Measurements from ENCODE around the gene CHD6. TPM values are rescaled to one million over a fixed set of nuclear protein-coding genes. Genes with fewer than 3 reads are reported as not detected.

CHD6 gene
- total RNA-seq, 1 experiment from 2014 or later, result 27.2 TPM

DNA sequence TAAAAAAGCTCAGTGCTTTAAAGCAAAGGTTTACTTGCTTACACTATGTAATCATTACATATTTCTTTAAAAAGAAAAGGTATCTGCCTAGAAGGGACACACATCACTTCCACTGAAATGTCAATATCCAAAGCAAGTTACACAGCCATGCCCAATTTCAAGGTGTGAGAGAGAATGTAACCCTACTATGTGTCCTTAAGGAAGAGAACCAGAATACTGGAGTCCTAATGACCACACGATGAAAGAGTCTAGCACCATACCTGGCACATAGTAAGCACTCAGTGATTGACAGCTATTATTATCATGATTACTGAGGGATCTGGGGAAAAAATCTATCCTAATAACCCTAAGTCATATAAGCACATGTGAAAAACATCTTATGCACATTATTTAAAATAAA, 10.4 kb downstream of the CHD6 start:
- Mint-ChIP-seq H3K4me1 (ENCODE audit: insufficient read depth, unreplicated experiment) (peaks cover 25% of the 10 kb centered on the region), H3K27ac (ENCODE audit: low read depth, unreplicated experiment) (no peak overlapping the region), H3K9me3 (ENCODE audit: unreplicated experiment) (no peaks in the 10 kb centered on the region), H3K36me3 (ENCODE audit: insufficient read depth, unreplicated experiment) (no peaks in the 10 kb centered on the region), H3K4me3 (ENCODE audit: unreplicated experiment) (no peak overlapping the region), H3K27me3 (ENCODE audit: insufficient read depth, unreplicated experiment) (no peaks in the 10 kb centered on the region)
- intact Hi-C loops (cut with micrococcal nuclease), result no loop called here
- TF ChIP-seq, protein P1, sequence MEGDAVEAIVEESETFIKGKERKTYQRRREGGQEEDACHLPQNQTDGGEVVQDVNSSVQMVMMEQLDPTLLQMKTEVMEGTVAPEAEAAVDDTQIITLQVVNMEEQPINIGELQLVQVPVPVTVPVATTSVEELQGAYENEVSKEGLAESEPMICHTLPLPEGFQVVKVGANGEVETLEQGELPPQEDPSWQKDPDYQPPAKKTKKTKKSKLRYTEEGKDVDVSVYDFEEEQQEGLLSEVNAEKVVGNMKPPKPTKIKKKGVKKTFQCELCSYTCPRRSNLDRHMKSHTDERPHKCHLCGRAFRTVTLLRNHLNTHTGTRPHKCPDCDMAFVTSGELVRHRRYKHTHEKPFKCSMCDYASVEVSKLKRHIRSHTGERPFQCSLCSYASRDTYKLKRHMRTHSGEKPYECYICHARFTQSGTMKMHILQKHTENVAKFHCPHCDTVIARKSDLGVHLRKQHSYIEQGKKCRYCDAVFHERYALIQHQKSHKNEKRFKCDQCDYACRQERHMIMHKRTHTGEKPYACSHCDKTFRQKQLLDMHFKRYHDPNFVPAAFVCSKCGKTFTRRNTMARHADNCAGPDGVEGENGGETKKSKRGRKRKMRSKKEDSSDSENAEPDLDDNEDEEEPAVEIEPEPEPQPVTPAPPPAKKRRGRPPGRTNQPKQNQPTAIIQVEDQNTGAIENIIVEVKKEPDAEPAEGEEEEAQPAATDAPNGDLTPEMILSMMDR (IDR thresholded peaks at IDR 0.05; ENCODE audit: unreplicated experiment), result no peak
- no TSS peak for BruUV-seq (replicated peaks)
- POLR2A ChIA-PET, result interaction anchor here (0.6 to 1.3 kb wide), 3 partner anchors 9 to 1868 kb away, joined by 3 to 4 read pairs (median 3); no protein-coding TSS in a partner anchor
- CTCF ChIA-PET, result interaction anchor here (0.7 to 1.3 kb wide), 5 partner anchors 10 to 309 kb away, joined by 3 to 6 read pairs (median 3); no protein-coding TSS in a partner anchor
- DNase-seq (ENCODE audit: unreplicated experiment), result no peak

DNA sequence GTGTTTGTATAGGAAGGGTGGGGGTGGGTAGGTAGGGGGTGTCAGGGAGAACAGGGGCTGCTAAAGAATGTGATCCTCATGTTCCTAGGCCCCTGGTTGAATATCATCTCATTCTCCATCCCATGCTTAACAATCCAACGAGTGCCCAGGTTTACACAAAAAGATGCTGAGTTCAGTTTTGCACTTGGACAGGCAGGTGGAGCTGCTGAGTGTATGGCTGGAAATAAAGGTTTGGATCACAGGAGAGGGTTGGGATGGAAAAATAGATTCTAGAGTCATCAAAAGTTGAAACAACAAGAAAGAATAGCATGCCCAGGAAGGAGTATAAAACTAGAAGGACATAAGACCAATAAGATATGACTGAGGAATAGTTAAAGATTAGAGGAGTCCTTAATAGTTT, 14.2 kb downstream of the CHD6 start:
- no peak for DNase-seq (ENCODE audit: unreplicated experiment)
- Mint-ChIP-seq H3K4me3 (ENCODE audit: unreplicated experiment) (no peak overlapping the region), H3K27ac (ENCODE audit: low read depth, unreplicated experiment) (no peak overlapping the region), H3K4me1 (ENCODE audit: insufficient read depth, unreplicated experiment) (peaks cover 15% of the 10 kb centered on the region), H3K9me3 (ENCODE audit: unreplicated experiment) (peaks cover 10% of the 10 kb centered on the region), H3K27me3 (ENCODE audit: insufficient read depth, unreplicated experiment) (no peaks in the 10 kb centered on the region), H3K36me3 (ENCODE audit: insufficient read depth, unreplicated experiment) (no peaks in the 10 kb centered on the region)
- intact Hi-C loops (cut with micrococcal nuclease), result no loop called here
- TF ChIP-seq, protein P1 (IDR thresholded peaks at IDR 0.05; ENCODE audit: unreplicated experiment), result no peak
- BruUV-seq (replicated peaks), result no TSS peak
- CTCF ChIA-PET, result interaction anchor here (0.6 kb wide), 1 partner anchor 29 kb away, joined by 3 read pairs; no protein-coding TSS in a partner anchor
- POLR2A ChIA-PET, result no interaction called here

DNA sequence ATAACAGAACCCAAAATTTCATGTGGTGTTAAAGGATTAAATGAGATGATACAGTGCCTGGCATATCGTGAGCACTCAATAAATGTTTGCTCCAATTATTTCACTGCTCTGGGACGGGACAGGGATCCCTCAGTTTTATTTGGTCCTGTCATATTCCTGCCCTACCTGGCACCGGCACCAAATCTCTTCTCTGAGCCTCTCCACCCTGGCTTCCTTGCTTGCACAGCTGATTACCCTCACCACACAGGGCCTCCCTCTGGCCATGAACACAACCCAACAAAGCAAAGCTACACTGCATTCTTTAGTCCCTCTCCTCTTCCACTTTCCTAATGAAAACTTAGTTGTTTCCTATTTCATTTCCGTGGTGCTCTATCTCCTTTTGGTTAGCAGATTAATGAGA, 16.4 kb downstream of the CHD6 start:
- no peak overlapping the region for H3K27ac Mint-ChIP-seq (ENCODE audit: low read depth, unreplicated experiment)
- H3K4me1 Mint-ChIP-seq (ENCODE audit: insufficient read depth, unreplicated experiment), result peaks cover 1% of the 10 kb centered on the region
- CTCF ChIA-PET, result interaction anchor here (0.7 kb wide), 1 partner anchor 9 kb away, joined by 3 read pairs; no protein-coding TSS in a partner anchor
- no TSS peak for BruUV-seq (replicated peaks)
- H3K4me3 Mint-ChIP-seq (ENCODE audit: unreplicated experiment), result no peak overlapping the region
- no peak for DNase-seq (ENCODE audit: unreplicated experiment)
- intact Hi-C loops (cut with micrococcal nuclease), result no loop called here
- TF ChIP-seq, protein P1 (IDR thresholded peaks at IDR 0.05; ENCODE audit: unreplicated experiment), result no peak
- POLR2A ChIA-PET, result interaction anchor here (0.7 kb wide), 1 partner anchor 16 kb away, joined by 3 read pairs; no protein-coding TSS in a partner anchor
- no peaks in the 10 kb centered on the region for H3K27me3 Mint-ChIP-seq (ENCODE audit: insufficient read depth, unreplicated experiment)
- no peaks in the 10 kb centered on the region for H3K36me3 Mint-ChIP-seq (ENCODE audit: insufficient read depth, unreplicated experiment)
- H3K9me3 Mint-ChIP-seq (ENCODE audit: unreplicated experiment), result peaks cover 14% of the 10 kb centered on the region

DNA sequence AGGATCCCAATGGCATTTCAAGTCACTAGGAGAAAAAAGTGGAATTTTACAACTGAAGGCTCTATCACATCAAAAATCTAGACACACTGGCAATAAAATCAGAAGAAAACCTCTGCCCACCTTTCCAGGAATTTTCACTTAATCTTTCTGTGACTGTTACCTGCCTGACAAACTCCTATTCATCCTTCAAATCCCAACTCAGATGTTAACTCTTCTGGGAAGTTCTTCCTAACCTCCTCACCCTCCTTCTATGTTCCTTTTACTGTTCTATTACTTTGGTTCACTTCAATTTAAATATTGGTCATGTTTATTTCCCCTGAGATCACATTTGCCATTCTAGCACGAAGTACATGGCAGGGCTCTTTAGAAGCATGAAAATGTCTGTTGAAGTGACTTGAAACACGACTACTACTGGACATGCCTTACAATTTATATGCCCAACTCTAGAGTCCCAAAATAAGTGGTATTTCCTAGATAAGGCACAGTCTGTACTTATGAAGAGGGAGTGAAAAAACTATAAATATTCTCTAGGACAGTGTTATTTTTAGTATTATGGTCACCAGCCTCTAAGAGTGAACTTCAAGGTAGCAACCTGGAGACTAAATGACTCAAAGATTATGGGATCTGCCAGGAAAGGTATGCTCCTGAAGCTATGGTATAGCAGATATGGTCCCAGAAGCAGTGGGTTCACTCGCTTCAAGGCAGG, 17.1 kb downstream of the CHD6 start:
- Mint-ChIP-seq H3K9me3 (ENCODE audit: unreplicated experiment) (peaks cover 19% of the 10 kb centered on the region), H3K4me3 (ENCODE audit: unreplicated experiment) (no peak overlapping the region), H3K36me3 (ENCODE audit: insufficient read depth, unreplicated experiment) (no peaks in the 10 kb centered on the region), H3K27me3 (ENCODE audit: insufficient read depth, unreplicated experiment) (no peaks in the 10 kb centered on the region), H3K4me1 (ENCODE audit: insufficient read depth, unreplicated experiment) (no peaks in the 10 kb centered on the region), H3K27ac (ENCODE audit: low read depth, unreplicated experiment) (no peak overlapping the region)
- intact Hi-C loops (cut with micrococcal nuclease), result no loop called here
- ChIA-PET POLR2A (interaction anchor here (0.7 kb wide), 1 partner anchor 17 kb away, joined by 3 read pairs; no protein-coding TSS in a partner anchor), CTCF (no interaction called here)
- no peak for DNase-seq (ENCODE audit: unreplicated experiment)
- TF ChIP-seq, protein P1 (IDR thresholded peaks at IDR 0.05; ENCODE audit: unreplicated experiment), result no peak
- BruUV-seq (replicated peaks), result no TSS peak

All from MCF 10A (cell line).